Activated T-helper 17 cell treated with anti-CD3 and anti-CD28 coated beads, Interleukin-2, amount 50 U/mL, for 72 hours (primary cell): ENCODE data around the gene RBM19. TPM values are rescaled to one million over a fixed set of nuclear protein-coding genes. Genes with fewer than 3 reads are reported as not detected.
A peak's percentile ranks its signal among the peaks of the same experiment; 100 is the strongest.

ENCODE experiments used
- ATAC-seq: fragments of 150-1000 bp; cut with Tn5 transposase; replicated peaks from 2 replicates; pipeline ENCODE4 v1.10.0; 2021; ENCODE audit warnings: mild to moderate bottlenecking, moderate library complexity
- H3K27ac Mint-ChIP-seq: one replicate; pipeline ENCODE4 v1.8.0; 2022; ENCODE audit warnings: mixed read lengths
- H3K27me3 Mint-ChIP-seq: one replicate; pipeline ENCODE4 v1.8.0; 2022; ENCODE audit warnings: mixed read lengths
- H3K36me3 Mint-ChIP-seq: one replicate; pipeline ENCODE4 v1.8.0; 2022; ENCODE audit warnings: low read depth, mild to moderate bottlenecking, mixed read lengths
- H3K4me1 Mint-ChIP-seq: one replicate; pipeline ENCODE4 v1.8.0; 2022; ENCODE audit warnings: mixed read lengths
- H3K4me3 Mint-ChIP-seq: one replicate; pipeline ENCODE4 v1.8.0; 2022; ENCODE audit warnings: mild to moderate bottlenecking, mixed read lengths
- H3K9me3 Mint-ChIP-seq: one replicate; pipeline ENCODE4 v1.8.0; 2022; ENCODE audit warnings: mixed read lengths
- total RNA-seq, 2 donors: library from RNA; stranded (reverse); gene quantifications; one replicate each; pipeline ENCODE4 v1.2.3, GENCODE V29; 2022

RBM19 gene
- total RNA-seq, 2 donors from 2014 or later = 66.7 to 73.3 TPM

DNA sequence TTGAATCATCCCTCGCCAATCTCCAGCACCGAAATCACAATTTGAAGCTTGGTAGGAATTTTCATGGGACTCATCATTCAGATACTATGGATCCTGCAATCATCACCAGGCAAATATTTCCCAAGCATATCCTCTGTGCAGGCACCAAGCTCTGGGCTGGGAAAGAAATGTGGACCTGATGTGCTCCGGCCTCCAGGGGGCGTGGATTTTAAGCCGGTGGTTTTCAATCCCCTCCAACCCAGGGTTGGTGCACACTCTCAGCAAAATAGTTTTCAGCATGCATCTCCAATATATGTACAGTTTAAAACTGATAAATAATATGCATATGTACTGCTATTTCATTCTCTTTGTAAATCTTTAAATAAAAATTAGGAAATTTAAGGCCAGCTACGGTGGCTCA is 98.9 kb downstream of the RBM19 start:
- H3K36me3 Mint-ChIP-seq = peaks cover 36% of the 10 kb centered on the region
- H3K4me3 Mint-ChIP-seq = no peak overlapping the region
- H3K4me1 Mint-ChIP-seq = no peaks in the 10 kb centered on the region
- H3K27ac Mint-ChIP-seq = no peak overlapping the region
- H3K27me3 Mint-ChIP-seq = no peaks in the 10 kb centered on the region
- no peaks in the 10 kb centered on the region for H3K9me3 Mint-ChIP-seq
- no peak for ATAC-seq

GRCh38 chr12:113866496-113866895 is 99.6 kb downstream of the RBM19 start:
- Mint-ChIP-seq H3K4me1 (peaks cover 2% of the 10 kb centered on the region), H3K4me3 (no peak overlapping the region)
- no peak for ATAC-seq

GRCh38 chr12:113863455-113863845 is 102.7 kb downstream of the RBM19 start:
- Mint-ChIP-seq H3K27me3 (no peaks in the 10 kb centered on the region), H3K9me3 (no peaks in the 10 kb centered on the region), H3K4me3 (no peak overlapping the region), H3K4me1 (peaks cover 5% of the 10 kb centered on the region), H3K36me3 (peaks cover 41% of the 10 kb centered on the region), H3K27ac (peak overlapping the region; percentile 28)
- no peak for ATAC-seq

More at GRCh38 chr12:113866496-113866895, 99.6 kb downstream of the RBM19 start:
- Mint-ChIP-seq H3K27ac (no peak overlapping the region), H3K9me3 (no peaks in the 10 kb centered on the region), H3K36me3 (peaks cover 43% of the 10 kb centered on the region), H3K27me3 (no peaks in the 10 kb centered on the region)

GRCh38 chr12:113862590-113863454 is 103.3 kb downstream of the RBM19 start:
- ATAC-seq = peak; percentile 28
- H3K36me3 Mint-ChIP-seq = peaks cover 41% of the 10 kb centered on the region
- no peak overlapping the region for H3K4me3 Mint-ChIP-seq
- H3K9me3 Mint-ChIP-seq = no peaks in the 10 kb centered on the region
- no peaks in the 10 kb centered on the region for H3K27me3 Mint-ChIP-seq
- H3K27ac Mint-ChIP-seq = peak overlapping the region; percentile 58
- peaks cover 5% of the 10 kb centered on the region for H3K4me1 Mint-ChIP-seq

DNA sequence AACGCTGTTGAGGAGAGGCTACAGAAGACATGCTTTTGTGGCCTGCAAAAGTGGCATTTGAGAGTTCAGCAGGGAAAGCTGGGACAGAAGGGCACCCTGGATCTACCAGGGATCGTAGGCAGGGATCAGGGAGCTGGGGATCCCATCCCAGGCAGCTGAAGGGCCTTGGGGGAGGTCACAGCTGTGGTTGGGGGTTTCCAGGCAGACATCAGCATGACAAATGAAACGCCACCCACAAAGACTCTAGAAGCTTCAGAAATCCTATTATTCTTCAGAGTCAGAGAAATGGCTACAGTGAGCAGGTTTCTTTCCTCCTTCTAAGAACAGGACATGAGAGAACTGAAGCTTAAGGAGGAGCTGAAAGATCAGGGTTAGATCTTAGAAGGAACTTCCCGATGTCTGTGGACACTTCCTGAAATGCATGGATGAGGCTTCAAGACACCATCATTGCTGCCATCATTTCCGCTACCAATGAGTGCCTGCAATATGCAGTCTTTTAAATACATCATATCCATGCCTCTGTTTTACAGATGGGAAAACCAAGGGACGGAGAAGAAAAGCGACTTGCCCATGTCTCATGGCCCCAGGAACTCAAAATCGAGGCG is 104.3 kb downstream of the RBM19 start:
- no peaks in the 10 kb centered on the region for H3K9me3 Mint-ChIP-seq
- H3K27me3 Mint-ChIP-seq = no peaks in the 10 kb centered on the region
- H3K4me1 Mint-ChIP-seq = peaks cover 5% of the 10 kb centered on the region
- no peak for ATAC-seq
- H3K27ac Mint-ChIP-seq = peak overlapping the region; percentile 58
- H3K36me3 Mint-ChIP-seq = peaks cover 44% of the 10 kb centered on the region
- no peak overlapping the region for H3K4me3 Mint-ChIP-seq

- Mint-ChIP-seq H3K4me3 (no peak overlapping the region), H3K27ac (no peak overlapping the region), H3K27me3 (no peaks in the 10 kb centered on the region), H3K9me3 (no peaks in the 10 kb centered on the region), H3K36me3 (peaks cover 49% of the 10 kb centered on the region), H3K4me1 (peaks cover 5% of the 10 kb centered on the region)
- no peak for ATAC-seq
Observed at GRCh38 chr12:113860950-113861349, 105.2 kb downstream of the RBM19 start.

DNA sequence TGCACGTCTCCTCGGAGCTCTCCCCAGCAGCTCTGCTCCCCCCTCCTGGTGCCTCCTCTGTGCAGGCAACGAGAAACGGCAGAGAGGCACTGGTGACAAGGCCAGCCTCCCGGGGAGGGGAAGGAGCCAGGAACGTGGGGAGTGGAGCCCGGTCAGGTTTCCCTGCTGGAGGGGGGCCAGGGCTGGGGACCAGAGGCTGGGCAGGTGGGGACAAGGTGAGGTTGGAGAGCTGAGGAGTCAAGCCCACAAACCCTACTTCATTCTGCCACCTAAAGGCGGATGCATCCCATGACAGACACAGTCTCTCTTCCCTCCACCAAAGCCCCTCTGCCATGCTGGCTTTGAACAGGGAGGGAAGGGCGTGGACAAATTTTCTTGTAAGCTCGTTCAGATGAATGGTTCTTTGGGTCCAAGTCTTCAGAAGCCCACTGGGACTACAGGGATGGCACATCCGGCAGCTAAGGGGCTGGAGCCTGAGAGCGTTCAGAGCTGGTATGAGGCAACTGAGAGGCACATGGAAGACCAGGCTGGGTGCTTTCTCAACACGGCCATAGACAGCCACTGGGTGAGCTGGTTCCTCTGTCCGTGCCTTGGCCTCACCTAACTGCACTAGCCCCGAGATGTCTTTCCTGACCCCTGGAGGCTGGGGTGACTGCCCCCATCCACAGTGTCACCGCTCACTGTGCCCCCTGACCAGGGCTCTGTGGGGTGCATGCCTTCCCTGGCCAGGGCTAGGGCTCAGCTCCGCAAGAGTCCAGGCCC is 105.9 kb downstream of the RBM19 start:
- Mint-ChIP-seq H3K9me3 (no peaks in the 10 kb centered on the region), H3K4me3 (no peak overlapping the region), H3K36me3 (peaks cover 56% of the 10 kb centered on the region), H3K4me1 (peaks cover 5% of the 10 kb centered on the region), H3K27me3 (no peaks in the 10 kb centered on the region), H3K27ac (no peak overlapping the region)
- no peak for ATAC-seq

GRCh38 chr12:113858841-113859386 is 107.2 kb downstream of the RBM19 start:
- Mint-ChIP-seq H3K4me1 (peaks cover 5% of the 10 kb centered on the region), H3K27me3 (no peaks in the 10 kb centered on the region), H3K4me3 (no peak overlapping the region), H3K9me3 (no peaks in the 10 kb centered on the region), H3K27ac (no peak overlapping the region), H3K36me3 (peaks cover 65% of the 10 kb centered on the region)
- no peak for ATAC-seq

DNA sequence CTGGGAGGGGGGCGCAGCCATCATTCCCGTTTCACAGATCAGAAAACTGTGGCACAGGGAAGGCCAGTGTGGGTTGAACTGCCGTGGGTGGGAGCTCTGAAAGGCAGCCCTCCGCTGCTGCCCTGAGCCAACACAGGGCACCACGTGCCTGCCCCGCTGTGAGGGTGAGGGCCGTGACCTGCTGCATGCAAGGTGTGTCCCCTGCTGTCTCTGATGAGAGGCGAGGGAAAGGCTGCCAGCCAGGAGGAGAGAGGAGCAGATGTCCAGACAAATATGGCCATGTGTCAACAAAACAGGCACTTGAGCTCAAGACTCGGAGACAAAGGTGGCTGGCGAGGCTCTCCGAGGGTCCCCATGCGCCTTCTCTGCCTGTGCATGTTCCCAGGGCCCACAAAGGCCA is 108.8 kb downstream of the RBM19 start:
- Mint-ChIP-seq H3K9me3 (no peaks in the 10 kb centered on the region), H3K27ac (no peak overlapping the region), H3K4me1 (peaks cover 5% of the 10 kb centered on the region), H3K27me3 (no peaks in the 10 kb centered on the region), H3K36me3 (peaks cover 72% of the 10 kb centered on the region), H3K4me3 (no peak overlapping the region)
- ATAC-seq = no peak

DNA sequence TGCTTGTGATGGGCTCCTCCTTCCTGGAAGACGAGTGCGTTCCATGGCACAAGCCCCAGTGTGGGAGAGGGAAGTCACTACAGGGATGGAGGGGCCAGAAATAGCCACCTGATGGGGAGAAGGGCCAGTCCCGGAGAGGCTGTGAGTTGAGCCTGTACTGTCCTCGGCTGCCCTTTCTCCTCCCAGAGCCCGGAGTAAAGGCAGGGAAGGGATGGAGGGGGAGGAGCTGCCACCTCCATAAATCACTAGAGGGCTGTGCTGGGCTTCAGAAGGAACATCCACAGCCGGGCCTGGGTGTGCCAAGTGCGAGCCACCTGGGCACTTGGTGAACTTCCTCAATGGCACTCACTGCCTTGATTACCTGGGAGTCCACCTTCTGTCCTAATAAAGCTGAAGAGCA is 110.1 kb downstream of the RBM19 start:
- ATAC-seq = no peak
- H3K27me3 Mint-ChIP-seq = no peaks in the 10 kb centered on the region

GRCh38 chr12:113854385-113855142 is 111.6 kb downstream of the RBM19 start:
- no peak for ATAC-seq

More for the DNA sequence above, 110.1 kb downstream of the RBM19 start:
- H3K9me3 Mint-ChIP-seq = no peaks in the 10 kb centered on the region
- H3K36me3 Mint-ChIP-seq = peaks cover 63% of the 10 kb centered on the region
- H3K4me1 Mint-ChIP-seq = no peaks in the 10 kb centered on the region
- H3K4me3 Mint-ChIP-seq = no peak overlapping the region
- H3K27ac Mint-ChIP-seq = no peak overlapping the region

GRCh38 chr12:113853491-113853890 is 112.6 kb downstream of the RBM19 start:
- no peaks in the 10 kb centered on the region for H3K9me3 Mint-ChIP-seq
- no peak overlapping the region for H3K4me3 Mint-ChIP-seq
- no peak for ATAC-seq

More at GRCh38 chr12:113854385-113855142, 111.6 kb downstream of the RBM19 start:
- Mint-ChIP-seq H3K4me3 (no peak overlapping the region), H3K27me3 (no peaks in the 10 kb centered on the region), H3K36me3 (peaks cover 61% of the 10 kb centered on the region), H3K9me3 (no peaks in the 10 kb centered on the region), H3K4me1 (no peaks in the 10 kb centered on the region), H3K27ac (peak overlapping the region; percentile 26)

DNA sequence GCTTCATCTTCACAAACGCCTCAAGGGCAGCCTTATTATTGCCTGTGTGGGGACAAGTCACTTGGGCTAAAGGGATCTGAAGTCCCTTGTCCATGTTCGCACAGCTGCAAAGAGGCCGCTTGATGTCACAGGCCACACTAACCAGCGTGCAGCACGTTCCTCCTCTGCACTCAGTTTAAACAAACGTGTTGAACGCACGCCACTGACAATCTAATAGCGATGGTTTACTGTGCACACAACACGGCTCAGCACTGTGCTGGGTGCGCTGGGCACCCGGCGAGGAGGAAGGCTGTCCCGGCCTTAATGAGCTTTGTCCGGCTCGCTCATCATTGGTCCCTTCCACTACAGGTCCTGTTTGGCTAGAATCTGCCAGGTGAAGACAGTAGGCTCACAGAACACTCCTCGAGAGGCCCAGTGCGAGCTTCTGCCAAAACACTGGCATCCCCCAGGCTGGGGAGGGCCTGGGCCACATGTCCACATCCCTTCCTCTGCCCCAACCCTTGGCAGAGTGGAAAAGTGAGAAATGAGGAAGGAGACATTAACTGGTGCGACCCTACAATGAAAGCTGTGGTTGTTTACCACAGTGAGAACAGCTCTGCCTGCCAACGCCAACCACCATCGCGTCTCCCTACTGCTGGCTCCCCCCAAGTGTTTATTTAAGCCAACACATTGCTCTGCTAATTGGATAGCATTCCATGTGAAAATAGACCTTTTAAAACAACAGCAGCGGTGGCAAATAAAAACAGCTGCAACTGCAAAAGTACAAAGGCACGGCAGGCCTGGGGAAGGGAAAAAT is 113.2 kb downstream of the RBM19 start:
- ATAC-seq = no peak
- Mint-ChIP-seq H3K27ac (no peak overlapping the region), H3K4me3 (no peak overlapping the region), H3K27me3 (no peaks in the 10 kb centered on the region), H3K4me1 (no peaks in the 10 kb centered on the region), H3K9me3 (no peaks in the 10 kb centered on the region), H3K36me3 (peaks cover 59% of the 10 kb centered on the region)

More at GRCh38 chr12:113853491-113853890, 112.6 kb downstream of the RBM19 start:
- Mint-ChIP-seq H3K27ac (no peak overlapping the region), H3K27me3 (no peaks in the 10 kb centered on the region), H3K36me3 (peaks cover 61% of the 10 kb centered on the region), H3K4me1 (no peaks in the 10 kb centered on the region)
